Hepatic stellate cell (primary cell): ENCODE results near the gene CEP55.
A peak's percentile ranks its signal among the peaks of the same experiment; 100 is the strongest.

Source experiments
- DNase-seq: peaks from one replicate; pipeline ENCODE4 v3.0.0; 2011; ENCODE audit warnings: low spot score

Gene CEP55

DNA sequence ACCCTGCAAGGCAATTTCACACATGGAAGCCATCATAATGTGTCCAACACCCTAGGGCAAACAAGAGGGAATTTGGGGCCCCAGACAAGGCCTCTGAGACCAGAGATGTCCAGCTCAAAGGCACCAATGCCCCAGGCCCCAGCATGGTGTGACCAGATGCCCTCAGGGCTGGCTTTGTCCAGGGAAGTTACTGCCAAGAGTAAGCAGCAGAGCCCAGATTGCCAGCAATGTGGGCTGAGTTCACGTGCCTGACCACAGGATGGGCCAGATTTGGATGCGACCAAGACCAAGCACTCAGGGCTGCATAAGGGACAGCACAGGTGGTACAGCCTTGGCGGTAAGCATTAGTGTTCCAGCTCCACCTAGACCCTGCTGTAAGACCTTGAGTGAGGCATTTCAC lies 27.0 kb upstream of the CEP55 start:
- no peak for DNase-seq

- DNase-seq, result peak; percentile 76
Measured at GRCh38 chr10:93471110-93471651, 25.2 kb upstream of the CEP55 start.

DNA sequence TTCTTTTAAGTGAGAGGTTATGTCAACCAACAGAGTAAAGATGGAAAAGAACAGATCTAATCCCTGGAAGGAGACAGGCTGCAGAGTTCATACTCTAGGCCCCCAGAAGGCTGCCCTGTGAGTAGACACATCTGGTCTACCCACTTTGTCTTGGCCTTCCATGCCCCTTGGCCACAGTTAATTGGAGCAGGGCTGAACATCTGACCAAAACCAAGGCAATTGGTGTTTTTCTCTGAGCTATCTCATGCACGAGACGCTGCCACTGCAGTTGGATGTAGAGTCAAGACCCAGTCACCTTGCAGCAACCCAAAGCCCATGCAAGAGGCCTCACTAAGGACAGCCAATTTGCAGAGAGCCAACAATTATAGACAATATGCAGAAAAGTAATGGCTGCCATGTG lies 23.3 kb upstream of the CEP55 start:
- DNase-seq, result no peak

DNA sequence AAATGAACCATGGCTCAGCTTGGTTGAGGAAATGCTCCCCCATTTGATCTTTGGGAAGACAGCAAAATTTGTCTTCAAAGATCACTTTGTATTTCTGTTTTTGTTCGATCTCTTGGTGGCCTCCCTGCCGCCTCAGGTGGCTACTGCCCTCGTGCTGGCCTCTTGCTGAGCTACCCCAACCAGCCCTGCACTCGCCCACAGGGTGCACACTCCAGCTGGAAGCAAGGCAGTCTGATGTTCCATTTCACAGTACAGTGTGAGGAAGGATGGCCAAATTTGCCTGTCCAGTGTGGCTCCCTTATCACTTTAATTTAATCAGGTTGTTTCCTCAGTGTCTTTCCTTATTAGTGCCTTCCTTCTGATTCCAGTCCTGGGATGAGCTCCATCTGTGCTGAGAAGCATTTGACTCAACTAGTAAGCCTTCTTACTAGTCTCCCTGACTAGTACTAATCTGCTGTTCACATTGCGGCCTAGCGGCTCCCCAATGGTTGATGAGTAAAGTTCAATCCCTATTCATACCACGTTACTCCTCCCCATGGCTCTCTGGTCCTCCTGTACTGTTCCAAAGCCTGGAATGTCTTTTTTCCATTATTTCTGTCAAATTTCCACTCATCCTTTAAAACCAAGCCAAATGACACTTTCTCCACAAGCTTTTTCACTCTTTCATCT lies 22.5 kb upstream of the CEP55 start:
- DNase-seq, result no peak

DNA sequence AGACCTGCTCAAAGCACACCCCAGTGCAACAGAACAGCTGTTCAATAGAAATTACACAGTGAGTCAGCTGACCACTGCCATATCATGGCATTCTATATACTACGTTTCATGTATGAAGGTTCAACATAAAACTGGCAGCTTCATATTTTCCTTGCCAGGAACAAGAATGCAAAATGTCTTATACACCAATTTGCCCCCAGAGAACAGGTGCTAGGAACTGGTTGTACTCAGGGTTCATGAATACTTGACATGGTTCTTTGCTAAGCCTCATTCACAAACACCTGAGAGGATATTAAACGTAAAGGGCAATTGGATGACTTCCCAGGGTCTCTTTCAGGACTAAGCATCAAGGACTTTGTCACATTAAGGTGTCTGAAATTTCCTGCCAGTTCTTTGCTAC lies 21.2 kb upstream of the CEP55 start:
- no peak for DNase-seq

- no peak for DNase-seq
Measured at GRCh38 chr10:93475871-93476270, 20.5 kb upstream of the CEP55 start.

- no peak for DNase-seq
Measured at GRCh38 chr10:93476756-93477155, 19.7 kb upstream of the CEP55 start.

DNA sequence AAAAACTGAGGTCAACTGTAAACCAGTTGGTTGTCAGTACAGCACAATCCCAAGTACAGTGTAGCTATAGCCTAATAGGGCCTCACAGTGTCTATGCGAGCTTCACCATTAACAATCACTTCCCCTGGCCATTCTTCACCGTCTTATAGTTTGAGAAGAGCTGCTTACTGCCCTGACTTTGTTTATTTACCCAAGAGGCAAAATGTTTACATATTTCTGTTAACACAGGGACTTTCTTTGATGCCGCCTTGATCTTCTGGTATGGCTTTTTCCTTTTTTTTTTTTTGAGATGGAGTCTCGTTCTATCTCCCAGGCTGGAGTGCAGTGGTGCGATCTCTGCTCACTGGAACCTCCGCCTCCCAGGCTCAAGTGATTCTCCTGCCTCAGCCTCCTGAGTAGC lies 17.5 kb upstream of the CEP55 start:
- DNase-seq, result no peak

GRCh38 chr10:93481637-93482144 lies 14.7 kb upstream of the CEP55 start:
- no peak for DNase-seq

DNA sequence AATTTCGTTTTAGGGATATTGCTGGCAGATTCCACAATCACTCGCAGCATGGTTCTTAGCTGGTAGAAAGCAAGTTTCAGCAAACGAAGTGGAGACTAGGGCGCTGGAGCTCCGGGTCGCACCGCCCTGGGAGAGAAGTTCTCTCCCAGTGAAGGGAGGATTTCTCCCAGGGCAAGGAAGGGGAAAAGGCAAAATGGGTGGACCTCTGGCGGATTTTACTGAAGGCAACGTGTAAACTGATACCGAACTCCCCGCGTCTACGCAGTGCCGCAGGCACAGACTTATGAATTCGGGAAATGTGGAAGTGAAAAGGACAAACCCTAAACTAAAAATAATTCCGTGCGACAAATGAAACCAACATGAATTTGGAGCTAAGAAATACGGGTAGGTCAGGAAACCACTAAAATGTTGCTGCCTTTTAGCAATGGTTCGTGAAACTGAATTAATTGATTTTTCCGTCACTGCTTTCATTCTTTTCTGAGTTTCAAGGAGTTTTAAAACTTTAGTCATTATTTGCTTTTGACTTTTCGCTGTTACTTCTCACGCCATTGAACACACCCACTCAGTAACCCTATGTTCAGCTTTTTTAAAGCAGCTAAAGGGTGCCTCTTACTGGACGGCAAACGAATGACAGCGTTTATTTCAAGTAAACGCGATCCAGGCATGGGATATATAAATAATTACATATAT lies 14.1 kb upstream of the CEP55 start, which contains the start of gene MYOF:
Gene MYOF (minus strand): TSS at position 190 of the 690 bp plus-strand sequence. CDS start 140 bp downstream, at position 50.
- DNase-seq, result peak; percentile 57

DNA sequence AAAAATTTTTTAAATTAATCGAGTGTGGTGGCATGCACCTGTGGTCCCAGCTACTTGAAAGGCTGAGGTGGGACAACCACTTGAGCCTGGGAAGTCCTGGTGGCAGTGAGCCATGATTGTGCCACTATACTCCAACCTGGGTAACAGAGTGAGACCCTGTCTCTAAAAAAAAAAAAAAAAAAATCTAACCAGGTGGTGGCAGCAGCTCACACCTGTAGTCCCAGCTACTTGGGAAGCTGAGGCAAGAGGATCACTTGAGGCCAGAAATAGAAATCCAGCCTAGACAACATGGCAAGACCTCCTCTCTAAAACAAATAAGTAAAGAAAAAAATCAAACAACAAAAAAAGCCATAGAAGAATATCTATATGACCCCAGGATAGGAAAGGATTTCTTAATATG lies 10.7 kb upstream of the CEP55 start:
- no peak for DNase-seq

- DNase-seq, result no peak
Measured at GRCh38 chr10:93488956-93489528, 7.4 kb upstream of the CEP55 start.

- no peak for DNase-seq
Measured at GRCh38 chr10:93491602-93492121, 4.8 kb upstream of the CEP55 start.

- no peak for DNase-seq
Measured at GRCh38 chr10:93493162-93493561, 3.2 kb upstream of the CEP55 start.

DNA sequence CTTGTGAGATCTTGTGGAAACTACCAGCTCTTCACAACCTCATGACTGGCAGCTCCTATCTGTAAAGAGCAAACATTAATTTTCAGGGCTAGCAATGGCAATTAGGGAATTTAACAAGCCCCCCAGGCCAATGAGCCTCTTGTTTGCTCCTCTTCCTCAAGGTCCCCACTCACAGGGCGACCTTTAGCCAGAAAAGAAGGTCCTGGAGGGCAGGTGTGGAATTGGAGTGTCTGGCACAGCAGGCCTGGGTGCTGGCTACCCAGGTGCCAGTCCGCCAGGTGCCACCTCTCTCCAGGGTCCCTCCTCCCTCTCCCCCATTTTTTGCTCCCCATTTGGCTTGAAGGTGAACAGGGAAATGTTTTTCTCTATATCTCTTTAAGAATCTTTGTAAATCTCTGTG lies 1.9 kb upstream of the CEP55 start:
- no peak for DNase-seq

- DNase-seq, result no peak
Measured at GRCh38 chr10:93495654-93496321, 624 bp upstream of the CEP55 start.

- DNase-seq, result no peak
Measured at GRCh38 chr10:93498166-93498565, 1.8 kb downstream of the CEP55 start.

- no peak for DNase-seq
Measured at GRCh38 chr10:93501650-93502049, 5.2 kb downstream of the CEP55 start.

GRCh38 chr10:93503075-93503474 lies 6.7 kb downstream of the CEP55 start:
- no peak for DNase-seq

DNA sequence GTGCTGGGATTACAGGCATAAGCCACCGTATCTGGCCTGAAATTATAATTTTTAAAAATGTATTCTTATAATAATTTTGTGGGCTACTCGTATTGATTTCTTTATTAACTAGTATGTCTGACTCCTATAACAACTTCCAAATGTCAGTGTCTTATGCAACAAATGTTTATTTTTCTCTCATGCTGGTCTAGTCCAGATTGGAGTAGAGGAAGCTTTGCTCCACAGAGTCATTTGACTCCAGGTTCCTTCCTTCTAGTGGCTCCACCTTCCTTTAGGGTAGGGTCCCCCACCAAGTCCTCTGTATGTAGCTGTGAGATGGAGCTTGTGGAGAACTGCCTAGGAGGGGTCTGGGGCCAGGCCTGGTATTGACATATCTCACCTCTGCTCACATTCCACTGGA lies 8.7 kb downstream of the CEP55 start:
- DNase-seq, result no peak

DNA sequence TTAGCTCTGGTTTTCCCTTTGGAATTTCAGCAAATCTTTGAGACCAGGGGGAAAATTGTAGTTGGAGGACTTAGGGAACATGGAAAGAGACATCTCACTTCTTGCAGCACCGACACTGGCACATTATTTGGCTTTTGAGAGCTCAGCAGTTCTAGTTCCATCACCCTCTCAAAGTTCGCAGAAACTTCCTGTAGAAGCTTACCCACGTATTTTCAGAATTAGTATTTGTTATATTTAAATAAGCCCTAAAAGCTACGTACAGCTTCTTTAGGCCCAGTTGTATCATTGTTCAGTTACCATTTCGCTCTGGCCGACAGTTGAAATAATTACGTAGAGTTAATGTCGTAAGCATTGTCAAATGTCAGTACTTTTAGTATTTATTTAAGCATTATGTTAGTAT lies 13.4 kb downstream of the CEP55 start:
- DNase-seq, result no peak

DNA sequence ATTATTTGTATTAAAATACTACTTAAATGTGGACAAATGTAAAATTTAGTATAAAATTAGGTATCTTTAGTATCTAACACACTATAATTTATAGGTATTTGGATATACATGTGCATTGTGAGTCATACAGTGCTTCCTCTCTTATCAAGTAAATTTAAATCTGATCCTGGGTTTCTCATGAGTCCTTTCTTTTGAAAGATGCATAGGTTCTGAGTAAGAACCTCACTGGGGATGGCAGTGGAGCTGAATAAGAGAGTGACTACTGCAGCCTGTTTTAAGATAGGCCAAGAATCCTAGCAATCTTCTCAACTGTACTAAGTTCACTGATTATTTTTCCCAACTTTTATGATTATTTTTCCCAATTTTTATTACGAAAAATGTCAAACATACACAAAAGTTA lies 16.2 kb downstream of the CEP55 start:
- peak; percentile 32 for DNase-seq
